ENCODE measurements around the gene CYBRD1. TPM values are rescaled to one million over a fixed set of nuclear protein-coding genes. Genes with fewer than 3 reads are reported as not detected.

The CYBRD1 gene
- polyA plus RNA-seq, 1 experiment, result 157 TPM

DNA sequence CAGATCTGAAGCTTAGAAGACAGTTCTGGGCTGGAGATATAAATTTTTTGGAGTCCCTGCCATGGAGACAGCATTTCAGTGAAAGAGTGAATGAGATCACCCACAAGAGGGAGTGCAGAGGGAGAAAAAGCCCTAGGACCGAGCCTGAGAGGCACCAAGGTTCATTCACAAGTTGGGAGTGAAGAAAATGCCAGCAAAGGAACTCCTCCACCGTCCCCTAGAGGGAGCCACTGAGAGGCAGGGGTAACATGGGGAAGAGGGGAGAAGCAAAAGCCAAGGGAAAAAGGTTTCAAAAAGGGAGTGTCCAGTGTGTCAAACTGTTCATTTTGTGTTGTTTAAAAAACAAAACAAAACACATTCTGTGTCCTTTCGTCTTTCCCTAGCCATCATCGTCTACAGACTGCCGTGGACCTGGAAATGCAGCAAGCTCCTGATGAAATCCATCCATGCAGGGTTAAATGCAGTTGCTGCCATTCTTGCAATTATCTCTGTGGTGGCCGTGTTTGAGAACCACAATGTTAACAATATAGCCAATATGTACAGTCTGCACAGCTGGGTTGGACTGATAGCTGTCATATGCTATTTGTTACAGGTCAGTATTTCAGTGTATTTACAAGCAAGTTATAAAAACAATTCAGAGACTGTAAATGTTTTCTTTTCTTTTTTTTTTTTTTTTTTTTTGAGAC is 19.1 kb downstream of the CYBRD1 start:
- POLR2A ChIA-PET, result interaction anchor here (0.7 kb wide), 1 partner anchor 374 kb away, joined by 8 read pairs; no protein-coding TSS in a partner anchor
- H3K4me3 ChIP-seq (ENCODE audit: low read depth, low read length), result no peak overlapping the region
- TF ChIP-seq, protein P1, sequence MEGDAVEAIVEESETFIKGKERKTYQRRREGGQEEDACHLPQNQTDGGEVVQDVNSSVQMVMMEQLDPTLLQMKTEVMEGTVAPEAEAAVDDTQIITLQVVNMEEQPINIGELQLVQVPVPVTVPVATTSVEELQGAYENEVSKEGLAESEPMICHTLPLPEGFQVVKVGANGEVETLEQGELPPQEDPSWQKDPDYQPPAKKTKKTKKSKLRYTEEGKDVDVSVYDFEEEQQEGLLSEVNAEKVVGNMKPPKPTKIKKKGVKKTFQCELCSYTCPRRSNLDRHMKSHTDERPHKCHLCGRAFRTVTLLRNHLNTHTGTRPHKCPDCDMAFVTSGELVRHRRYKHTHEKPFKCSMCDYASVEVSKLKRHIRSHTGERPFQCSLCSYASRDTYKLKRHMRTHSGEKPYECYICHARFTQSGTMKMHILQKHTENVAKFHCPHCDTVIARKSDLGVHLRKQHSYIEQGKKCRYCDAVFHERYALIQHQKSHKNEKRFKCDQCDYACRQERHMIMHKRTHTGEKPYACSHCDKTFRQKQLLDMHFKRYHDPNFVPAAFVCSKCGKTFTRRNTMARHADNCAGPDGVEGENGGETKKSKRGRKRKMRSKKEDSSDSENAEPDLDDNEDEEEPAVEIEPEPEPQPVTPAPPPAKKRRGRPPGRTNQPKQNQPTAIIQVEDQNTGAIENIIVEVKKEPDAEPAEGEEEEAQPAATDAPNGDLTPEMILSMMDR (IDR thresholded peaks at IDR 0.05; ENCODE audit: low read depth, low read length), result peak; percentile 50
- no peak for DNase-seq (ENCODE audit: low read depth, low spot score)
- H3K27ac ChIP-seq (ENCODE audit: low read depth, low read length), result no peak overlapping the region
- no peaks in the 10 kb centered on the region for H3K9me3 ChIP-seq (ENCODE audit: control insufficient read depth, insufficient read depth, low read length)
- CTCF ChIA-PET, result interaction anchor here (1.1 kb wide), 1 partner anchor 10 kb away, joined by 6 read pairs; no protein-coding TSS in a partner anchor
- no peaks in the 10 kb centered on the region for H3K27me3 ChIP-seq (ENCODE audit: control insufficient read depth, insufficient read depth, low read length)

DNA sequence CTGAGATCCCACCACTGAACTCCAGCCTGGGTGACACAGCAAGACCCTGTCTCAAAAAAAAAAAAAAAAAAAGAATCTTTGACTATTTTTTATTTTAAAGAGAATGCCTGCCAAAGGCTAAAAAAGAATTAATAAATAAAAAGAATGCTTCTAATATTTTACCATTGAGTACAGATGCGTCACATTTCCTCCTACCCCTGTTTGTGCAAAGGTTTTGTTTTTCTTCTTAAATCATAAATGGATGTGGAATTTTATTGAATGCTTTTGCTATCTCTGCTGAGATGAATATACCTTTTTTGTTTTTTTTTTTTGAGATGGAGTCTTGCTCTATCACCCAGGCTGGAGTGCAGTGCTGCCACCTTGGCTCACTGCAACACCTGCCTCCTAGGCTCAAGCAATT is 22.8 kb downstream of the CYBRD1 start:
- Histone ChIP-seq H3K27ac (ENCODE audit: low read depth, low read length) (no peak overlapping the region), H3K27me3 (ENCODE audit: control insufficient read depth, insufficient read depth, low read length) (no peaks in the 10 kb centered on the region), H3K4me3 (ENCODE audit: low read depth, low read length) (no peak overlapping the region), H3K9me3 (ENCODE audit: control insufficient read depth, insufficient read depth, low read length) (no peaks in the 10 kb centered on the region)
- TF ChIP-seq, protein P1 (IDR thresholded peaks at IDR 0.05; ENCODE audit: low read depth, low read length), result no peak
- CTCF ChIA-PET, result no interaction called here
- POLR2A ChIA-PET, result no interaction called here
- DNase-seq (ENCODE audit: low read depth, low spot score), result no peak

DNA sequence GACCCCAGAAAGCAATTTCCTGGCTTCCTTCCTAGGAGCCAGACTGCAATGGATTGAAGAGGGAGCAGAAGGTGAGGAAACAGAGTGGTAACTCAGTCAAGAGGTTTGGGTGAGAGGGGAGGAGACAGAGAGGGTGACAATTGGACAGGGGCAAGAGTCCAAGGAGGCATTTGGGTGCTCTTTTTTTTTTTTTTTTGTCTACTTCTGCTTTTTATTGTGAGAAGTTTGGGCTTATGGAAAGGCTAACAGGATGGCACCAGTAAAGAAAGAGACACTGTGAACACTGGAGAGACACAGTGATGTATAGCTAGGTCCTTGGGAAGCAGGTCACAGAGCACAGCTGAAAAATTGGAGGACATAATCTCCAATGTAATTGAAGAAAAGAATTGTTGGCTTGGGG is 25.0 kb downstream of the CYBRD1 start:
- POLR2A ChIA-PET, result no interaction called here
- TF ChIP-seq, protein P1 (IDR thresholded peaks at IDR 0.05; ENCODE audit: low read depth, low read length), result no peak
- H3K4me3 ChIP-seq (ENCODE audit: low read depth, low read length), result no peak overlapping the region
- CTCF ChIA-PET, result interaction anchor here (0.7 kb wide), 1 partner anchor 20 kb away, joined by 4 read pairs; no protein-coding TSS in a partner anchor
- no peaks in the 10 kb centered on the region for H3K9me3 ChIP-seq (ENCODE audit: control insufficient read depth, insufficient read depth, low read length)
- no peaks in the 10 kb centered on the region for H3K27me3 ChIP-seq (ENCODE audit: control insufficient read depth, insufficient read depth, low read length)
- no peak overlapping the region for H3K27ac ChIP-seq (ENCODE audit: low read depth, low read length)
- DNase-seq (ENCODE audit: low read depth, low spot score), result no peak

DNA sequence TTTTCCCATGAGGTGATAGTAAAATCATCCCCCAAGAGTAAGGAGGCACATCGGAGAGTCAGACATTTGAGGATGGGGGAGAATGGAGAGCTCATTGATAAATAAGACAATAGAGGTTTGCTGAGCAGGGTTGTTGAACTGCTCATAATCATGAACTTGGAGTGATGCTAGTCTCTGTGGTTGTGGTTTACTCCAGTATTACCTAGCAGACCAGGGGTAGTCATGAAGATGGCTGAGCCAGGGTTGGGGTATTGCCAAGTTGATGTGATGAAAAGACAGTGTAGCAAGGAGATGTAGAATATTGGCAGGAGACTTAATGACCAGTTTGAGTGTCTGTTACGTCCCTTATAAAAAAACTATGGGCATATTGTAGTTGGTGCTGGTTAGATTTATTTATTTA is 25.4 kb downstream of the CYBRD1 start:
- Histone ChIP-seq H3K4me3 (ENCODE audit: low read depth, low read length) (no peak overlapping the region), H3K27me3 (ENCODE audit: control insufficient read depth, insufficient read depth, low read length) (no peaks in the 10 kb centered on the region), H3K27ac (ENCODE audit: low read depth, low read length) (no peak overlapping the region), H3K9me3 (ENCODE audit: control insufficient read depth, insufficient read depth, low read length) (no peaks in the 10 kb centered on the region)
- no peak for DNase-seq (ENCODE audit: low read depth, low spot score)
- ChIA-PET CTCF (interaction anchor here (0.7 to 1.0 kb wide), 2 partner anchors 20 to 172 kb away, joined by 4 to 5 read pairs; no protein-coding TSS in a partner anchor), POLR2A (no interaction called here)
- TF ChIP-seq, protein P1 (IDR thresholded peaks at IDR 0.05; ENCODE audit: low read depth, low read length), result no peak

DNA sequence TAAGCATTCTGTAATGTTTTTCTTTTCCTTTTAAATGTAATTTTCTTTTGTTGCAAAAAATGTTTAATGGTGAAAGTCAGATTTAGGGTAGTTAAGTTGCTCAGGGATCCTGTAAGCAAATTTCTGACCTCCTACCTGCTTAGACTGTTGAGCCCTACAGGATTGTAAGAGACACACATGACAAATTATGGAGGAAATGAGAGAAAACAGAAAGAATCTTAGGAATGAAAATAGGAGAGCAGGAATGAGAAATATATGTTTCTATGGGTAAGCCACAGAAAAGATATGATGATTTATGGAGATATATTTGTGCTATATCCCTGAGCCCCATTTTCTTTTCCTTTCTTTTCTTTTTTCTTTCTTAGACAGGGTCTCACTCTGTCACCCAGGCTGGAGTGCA is 28.3 kb downstream of the CYBRD1 start:
- CTCF ChIA-PET, result no interaction called here
- no peak for DNase-seq (ENCODE audit: low read depth, low spot score)
- H3K27me3 ChIP-seq (ENCODE audit: control insufficient read depth, insufficient read depth, low read length), result no peaks in the 10 kb centered on the region
- no peak overlapping the region for H3K27ac ChIP-seq (ENCODE audit: low read depth, low read length)
- POLR2A ChIA-PET, result no interaction called here
- H3K9me3 ChIP-seq (ENCODE audit: control insufficient read depth, insufficient read depth, low read length), result no peaks in the 10 kb centered on the region
- TF ChIP-seq, protein P1 (IDR thresholded peaks at IDR 0.05; ENCODE audit: low read depth, low read length), result no peak
- H3K4me3 ChIP-seq (ENCODE audit: low read depth, low read length), result no peak overlapping the region

Measured in AG04450 (cell line).